Astrocyte of the hippocampus (primary cell): ENCODE measurements around the gene PTPRN2.

Experiments
- DNase-seq: peaks from one replicate; pipeline ENCODE4 v3.0.0; 2011; ENCODE audit warnings: low read depth, low spot score

PTPRN2 gene

DNA sequence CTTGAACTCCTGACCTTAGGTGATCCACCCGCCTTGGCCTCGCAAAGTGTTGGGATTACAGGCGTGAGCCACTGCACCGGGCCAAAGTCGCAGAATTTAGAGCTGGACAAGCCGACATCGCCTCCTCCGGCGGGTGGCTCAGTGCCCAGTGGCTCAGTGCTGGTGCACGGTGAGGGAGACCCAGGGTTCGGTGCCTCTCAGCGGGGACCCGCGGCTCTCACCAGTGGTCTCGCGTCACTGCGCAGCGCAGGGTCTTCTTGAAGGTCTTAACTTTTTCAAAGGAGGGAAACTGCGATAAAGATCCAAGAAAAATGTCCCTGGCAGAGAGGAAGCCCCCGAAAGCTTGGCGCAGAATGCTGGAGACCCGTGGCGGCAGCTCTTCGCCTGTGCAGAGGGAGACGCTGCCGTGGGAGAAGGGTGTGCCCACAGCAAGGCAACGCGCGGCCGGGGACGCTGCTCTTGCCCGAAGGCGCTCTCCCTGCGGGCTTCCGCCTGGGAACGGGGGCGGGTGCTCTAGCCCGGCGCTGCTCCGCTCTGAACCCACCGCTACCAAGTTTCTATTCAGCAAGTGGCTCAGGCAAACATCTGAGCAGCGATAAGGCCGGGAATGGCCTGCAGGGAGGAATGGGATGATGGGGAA is 926.5 kb downstream of the PTPRN2 start:
- DNase-seq = no peak

DNA sequence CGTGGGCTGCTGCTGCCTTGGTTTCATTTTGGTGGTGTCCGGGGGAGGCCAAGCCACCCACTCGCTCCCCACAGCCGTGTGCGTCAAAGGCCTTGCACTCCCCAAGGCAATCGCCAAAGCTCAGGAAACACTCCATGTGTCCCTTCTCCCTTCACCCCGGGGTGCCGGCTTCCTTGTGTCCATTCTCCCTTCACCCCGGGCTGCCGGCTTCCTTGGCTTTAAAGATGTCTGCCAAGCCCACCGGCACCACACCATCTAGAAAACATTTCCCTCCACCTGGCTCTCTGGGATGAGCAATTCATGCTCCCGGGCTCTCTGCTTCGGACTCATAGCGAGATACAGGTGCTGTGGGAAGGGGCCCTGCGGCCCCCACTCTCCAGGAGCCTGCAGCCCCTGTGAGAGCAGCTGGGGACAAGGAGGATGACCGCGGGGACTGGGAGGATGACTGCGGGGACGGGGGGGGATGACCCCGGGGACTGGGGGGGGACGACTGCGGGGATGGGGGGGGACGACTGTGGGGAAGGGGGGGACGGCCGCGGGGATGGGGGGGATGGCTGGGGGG is 928.7 kb downstream of the PTPRN2 start:
- DNase-seq = no peak

DNA sequence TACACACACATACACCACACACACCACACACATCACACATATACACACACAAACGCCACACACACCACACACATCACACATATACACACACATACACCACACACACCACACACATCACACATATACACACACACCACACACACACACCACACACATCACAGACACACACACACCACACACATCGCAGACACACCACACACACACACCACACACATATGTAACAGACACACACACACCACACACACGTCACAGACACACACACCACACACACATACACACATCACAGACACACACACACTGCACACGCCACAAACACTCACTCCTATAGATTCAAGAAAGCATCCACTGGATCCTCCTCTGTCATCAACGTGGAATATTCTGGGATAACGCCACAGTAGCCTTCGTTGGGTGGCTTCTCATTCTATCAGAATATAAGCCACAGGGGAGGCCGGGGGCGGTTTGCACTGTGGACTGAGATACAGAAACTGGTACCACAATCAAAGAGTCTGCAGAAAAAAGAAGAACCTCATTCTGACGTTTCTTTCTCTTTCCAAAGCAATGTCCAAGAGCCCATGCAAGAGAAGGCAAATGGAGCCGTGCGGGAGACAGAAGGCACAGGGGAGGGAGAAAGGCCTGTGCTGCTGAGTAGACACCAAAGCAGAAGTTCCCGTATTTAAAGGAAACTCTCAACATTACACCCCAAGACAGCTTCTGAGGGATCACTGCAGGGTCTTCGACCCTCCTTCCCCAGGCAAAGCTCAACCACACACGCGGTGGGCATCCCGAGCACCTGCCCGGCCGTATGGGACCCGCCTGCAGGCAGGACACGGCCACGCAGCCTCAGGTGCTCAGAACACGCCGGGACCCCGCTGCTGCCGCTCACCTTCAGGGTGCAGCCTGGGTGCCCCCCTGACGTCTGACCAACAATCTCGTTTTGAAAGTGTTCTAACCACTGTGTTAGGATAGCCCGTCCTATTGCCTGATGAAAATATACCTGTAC is 929.6 kb downstream of the PTPRN2 start:
- no peak for DNase-seq

DNA sequence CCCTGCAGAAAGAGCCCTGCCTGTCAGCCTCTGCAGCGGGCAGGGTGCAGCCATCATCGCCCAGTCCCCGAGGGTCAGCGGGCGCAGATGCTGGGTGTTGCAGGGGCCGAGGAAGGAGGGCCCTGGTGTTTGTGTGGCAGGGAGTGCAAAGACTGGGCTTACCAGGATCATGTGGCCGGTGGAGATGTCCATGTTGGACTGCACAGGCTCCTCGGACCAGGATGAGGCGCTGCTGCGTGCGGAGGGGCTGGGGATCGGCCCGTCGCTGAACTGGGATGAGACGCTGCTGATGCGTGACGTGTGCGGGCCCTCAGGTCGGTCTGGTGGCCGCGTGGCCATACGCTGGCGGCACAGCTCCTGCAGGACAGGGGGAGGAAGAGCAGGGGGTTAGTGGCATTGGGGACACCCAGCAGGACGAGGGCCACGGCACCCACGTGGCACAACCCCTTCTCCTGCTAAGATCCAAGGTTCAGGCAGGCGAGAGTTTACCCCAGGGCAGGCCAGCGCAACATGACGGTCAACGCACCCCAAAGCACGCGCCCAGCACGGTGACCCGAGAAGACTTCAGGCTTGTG is 931.3 kb downstream of the PTPRN2 start:
- no peak for DNase-seq

DNA sequence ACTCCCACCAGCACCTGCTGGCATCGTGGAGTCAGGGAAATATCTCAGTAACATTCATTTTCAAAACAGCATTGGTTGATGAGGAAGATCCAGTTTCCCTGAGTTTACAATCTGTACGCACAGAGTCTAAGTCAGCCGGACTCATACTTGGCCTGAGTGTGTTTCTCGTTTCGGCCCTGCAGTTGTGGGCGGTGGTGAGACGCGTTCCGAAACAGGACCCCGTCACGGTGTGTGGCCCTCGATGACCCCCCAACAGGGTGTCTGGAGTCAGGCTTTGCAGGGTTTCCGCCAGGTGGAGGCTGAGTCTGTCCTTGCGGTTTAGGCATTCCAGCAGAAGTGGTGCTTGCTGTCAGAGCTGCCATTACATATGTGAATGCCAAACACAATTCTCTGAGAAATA is 933.3 kb downstream of the PTPRN2 start:
- no peak for DNase-seq

DNA sequence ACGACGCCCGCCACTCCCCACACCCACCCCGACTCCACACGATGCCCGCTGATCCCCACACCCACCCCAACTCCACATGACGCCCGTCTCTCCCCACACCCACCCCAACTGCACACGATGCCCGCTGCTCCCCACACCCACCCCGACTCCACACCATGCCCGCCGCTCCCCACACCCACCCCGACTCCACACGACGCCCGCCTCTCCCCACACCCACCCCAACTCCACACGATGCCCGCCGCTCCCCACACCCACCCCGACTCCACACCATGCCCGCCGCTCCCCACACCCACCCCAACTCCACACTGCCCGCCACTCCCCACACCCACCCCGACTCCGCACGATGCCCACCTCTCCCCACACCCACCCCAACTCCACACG is 933.8 kb downstream of the PTPRN2 start:
- no peak for DNase-seq

DNA sequence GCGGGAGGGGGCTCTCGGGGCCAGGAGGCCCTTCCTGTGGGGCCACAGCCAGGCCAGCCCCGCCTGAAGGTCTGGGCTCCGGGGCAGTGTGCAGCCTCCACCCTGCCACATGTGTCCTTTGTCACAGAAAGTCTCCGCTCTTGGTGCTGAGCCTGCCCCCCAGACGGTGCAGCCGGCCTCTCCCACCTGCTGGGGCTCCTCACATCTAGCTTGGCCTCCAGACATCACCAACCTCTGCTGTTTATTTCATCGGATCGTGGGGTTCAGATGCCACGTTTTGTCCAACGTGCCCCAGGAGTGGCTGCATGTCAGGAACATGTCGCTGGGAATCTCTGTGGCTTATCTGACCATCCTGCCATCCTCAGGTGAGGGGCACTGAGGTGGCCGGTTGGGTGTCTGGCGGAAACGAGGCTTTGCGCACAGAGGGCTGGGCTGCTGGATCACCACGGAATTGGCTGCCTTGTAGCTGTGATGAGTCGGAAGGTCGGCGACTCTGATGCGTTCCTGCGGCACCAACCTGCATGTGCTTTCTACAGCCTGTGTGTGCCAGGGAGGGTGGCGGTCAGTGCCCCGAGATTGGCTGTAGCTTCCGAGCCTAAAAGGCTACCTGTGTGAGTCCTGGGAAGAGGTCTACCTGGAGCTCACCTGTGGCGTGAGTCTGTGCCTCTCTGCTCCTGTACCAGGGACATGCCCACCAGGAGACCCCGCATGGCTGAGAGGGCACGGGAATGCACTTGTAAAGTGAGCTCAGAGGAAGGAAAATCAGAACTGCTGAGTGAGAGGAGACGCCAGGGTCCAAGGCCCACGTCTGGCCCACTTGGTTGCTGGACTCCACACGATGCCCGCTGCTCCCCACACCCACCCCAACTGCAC is 934.4 kb downstream of the PTPRN2 start:
- DNase-seq = no peak

DNA sequence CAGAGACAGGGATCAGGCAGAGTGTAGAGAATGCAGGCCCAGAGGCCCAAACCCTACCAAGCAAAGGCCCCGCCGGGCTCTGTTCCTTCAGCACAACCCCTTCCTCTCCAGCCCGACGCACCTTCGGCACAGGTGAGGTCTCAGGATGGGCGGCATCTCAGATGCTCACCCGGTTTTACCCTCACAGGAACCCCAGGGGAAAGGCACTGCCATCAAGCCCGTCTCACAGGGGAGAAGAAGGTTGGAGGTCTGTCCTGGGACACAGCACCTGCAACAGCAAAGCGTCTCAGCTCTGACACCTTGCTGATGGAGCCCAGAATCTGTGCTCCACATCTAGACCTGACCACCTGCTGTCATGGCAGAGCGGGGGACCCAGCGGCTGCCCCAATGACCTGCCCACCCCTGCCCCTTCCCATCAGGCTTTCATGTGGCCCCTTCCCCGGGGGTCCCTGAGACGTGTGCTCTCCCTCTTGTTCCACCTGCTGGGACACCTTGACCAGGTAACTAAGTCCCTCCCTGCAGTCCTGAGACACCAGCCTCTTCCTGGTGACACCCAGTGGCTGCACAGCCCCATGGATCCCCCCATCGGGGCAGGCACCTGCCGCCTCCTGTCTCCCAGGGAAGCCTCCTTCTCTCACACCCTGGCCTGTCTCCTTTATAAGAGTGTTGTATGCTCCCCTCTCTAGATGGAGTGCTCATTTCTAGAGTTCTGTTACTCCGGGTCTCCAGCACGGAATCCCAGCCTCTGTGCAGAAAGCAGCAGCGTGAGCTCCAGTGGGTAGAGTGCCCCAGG is 935.3 kb downstream of the PTPRN2 start:
- no peak for DNase-seq

DNA sequence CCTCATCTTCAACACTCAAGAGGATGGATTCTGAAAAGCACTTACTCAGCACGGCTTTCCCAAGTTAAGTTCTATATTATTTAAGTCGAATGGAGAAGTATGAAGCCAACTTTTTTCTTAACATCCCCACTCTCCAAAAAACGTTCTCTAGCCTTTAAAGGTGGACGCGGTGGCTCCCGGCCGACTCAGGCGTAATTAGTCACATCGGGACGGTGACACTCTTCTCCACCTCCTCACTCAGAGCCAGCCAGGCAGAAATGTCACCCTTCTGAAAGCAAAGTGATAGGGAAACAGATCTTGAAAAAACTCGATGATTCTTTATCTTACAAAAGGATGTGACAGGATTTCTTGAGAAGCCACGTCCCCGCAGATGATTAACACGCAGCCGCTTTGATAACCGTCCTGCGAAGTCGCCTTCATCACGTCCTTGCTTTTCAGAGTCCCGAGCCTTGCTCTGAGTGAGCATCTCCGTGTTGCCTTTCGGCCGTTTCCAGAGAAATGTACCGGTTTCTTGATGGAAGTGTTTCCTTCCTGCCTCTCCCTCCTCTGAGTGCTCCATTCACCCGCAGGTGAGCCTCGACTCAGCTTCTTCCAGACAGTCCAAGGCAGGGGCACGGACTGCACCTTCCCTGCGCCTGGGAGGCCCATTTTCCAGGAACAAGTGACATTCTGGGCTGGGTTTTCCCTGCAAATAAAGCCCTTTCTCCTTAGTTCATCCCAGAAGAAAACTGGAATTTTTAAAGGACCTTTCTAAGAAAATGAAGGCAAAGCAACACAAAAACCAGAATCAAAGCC is 936.1 kb downstream of the PTPRN2 start:
- DNase-seq = no peak

DNA sequence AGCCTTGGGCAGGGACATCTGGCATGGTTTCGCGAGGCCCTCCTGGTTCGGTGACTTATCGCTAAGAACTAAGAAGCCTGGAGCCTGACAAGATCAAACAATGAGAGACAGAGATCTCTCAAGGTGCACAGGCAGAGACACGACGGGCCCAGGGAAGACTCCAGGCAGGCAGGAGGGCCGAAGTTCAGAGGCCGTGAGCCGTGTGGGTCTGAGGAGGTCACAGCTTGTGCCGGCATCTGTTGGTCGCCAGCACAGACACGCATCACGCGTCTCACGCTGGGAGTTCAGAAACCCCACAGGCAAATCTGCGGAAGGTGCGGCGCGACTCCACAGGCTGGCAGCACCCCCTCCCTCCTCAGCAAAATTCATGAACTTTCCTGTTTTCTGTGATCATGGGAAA is 936.8 kb downstream of the PTPRN2 start:
- no peak for DNase-seq

DNA sequence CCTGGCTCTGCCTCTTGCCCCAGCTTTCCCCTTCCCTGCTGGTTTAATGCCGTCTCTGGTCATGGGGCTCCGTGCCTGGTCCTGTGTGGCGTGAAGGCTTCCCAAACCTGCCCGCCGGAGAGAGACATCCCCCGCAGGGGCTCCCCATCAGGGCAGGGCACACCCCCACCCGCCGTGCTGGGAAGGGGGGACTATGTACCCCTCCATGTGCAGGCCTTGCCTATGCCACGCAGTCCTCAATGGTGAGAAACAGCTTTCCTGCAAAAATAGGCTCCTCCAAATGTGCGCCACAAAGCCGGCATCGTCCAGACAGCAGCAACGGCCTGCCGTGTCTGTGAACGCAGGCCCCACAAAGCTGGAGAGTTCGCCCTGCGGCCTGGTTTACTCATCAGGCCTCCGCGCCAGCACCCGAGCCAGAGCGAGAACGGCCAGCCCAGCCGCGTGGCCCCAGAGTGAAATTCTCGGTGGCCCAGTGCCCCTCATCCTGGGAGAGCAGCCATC is 937.4 kb downstream of the PTPRN2 start:
- no peak for DNase-seq

DNA sequence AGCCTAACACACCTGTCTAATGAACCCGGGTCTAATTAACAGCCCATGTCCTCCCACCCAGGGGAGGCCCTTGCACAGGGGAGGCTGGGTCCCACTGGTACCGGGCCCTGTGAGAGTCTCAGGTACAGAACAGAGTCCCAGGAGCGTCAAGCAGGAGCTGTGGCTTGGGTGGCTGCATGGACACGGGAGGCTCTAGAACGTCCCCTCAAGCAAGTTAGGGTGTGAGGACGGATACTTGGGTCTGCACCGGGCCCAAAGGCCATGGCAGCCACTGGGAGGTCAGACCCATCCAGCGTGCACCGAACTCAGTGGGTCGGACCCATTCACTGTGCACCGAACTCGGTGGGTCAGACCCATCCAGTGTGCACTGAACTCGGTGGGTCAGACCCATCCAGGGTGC is 941.1 kb downstream of the PTPRN2 start:
- DNase-seq = no peak

DNA sequence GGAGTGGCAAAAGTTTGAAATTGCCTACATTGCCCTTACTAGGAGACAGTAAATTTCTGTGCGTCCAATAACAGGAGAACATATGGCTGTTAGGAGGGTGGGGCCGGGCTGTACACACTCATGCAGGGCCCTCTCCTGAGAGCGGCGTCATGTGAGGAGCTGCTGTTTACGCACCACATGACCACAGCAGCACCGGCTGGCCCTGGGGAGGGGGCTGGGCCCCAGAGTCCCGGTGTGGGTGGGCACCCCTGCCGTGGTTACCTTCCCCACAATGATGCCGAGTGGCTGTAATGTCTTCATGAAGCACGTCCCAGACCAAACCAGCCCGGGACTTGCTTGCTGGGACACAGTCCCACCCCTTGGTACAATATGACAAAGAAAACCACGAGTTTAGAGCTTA is 942.1 kb downstream of the PTPRN2 start:
- no peak for DNase-seq

DNA sequence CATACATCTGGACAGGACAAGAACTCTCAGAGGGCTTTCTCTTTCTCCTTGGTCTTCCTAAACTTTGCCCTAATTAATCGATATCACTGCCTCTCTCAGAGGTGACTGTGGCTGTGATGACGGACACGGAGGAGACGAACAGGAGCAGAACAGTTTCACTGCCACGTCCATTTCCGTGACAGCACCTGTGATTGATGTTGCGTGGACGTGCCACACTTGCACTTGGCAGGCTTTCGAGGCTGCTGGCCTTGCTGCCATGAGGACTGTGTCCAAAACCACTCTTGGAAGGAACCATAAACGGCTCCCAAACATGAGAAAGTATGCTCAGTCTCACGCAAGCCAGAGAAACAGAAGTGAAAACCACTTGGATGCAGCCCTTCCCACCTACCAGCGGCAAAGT is 942.7 kb downstream of the PTPRN2 start:
- no peak for DNase-seq

DNA sequence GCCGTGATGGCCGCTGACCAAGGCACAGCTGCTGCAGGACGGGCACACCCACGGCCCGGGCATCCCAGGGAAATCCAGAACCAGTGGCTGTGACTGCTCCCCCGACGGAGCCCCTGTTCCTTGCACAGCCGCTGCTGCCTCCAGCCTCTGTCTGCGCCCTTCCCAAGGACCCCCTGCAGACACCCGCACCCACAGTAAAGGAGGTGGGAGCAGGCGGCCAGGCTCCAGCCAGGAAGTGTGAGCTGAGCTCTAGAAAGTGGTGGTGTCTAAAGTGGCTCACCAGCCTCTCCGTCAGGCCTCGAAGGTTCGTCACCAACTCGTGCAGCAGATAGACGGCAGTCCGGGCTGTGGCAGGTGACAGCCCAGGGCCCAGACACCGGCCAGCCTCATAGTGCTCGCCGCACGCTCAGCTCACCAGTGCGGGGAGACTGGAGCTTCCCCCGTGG is 944.1 kb downstream of the PTPRN2 start:
- no peak for DNase-seq

DNA sequence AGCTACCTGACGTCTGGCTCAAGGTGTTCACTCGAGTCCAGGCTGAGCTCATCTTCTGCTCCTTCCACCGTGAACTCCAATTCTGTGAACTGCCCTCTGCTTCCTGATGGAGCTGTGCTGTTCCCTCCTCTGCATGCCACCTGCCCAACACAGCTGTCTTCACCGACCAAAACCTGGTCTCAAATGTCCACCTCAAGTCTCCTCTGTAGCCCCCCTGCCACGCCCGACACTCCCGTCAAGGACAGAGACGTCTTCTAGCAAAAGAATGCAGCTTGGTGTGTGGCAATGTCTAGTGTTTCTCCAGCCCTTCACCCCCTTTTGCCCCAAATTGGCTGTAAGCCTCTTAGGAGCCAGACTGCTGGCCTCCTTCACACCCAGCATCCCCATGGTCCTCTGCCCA is 945.8 kb downstream of the PTPRN2 start:
- DNase-seq = no peak

DNA sequence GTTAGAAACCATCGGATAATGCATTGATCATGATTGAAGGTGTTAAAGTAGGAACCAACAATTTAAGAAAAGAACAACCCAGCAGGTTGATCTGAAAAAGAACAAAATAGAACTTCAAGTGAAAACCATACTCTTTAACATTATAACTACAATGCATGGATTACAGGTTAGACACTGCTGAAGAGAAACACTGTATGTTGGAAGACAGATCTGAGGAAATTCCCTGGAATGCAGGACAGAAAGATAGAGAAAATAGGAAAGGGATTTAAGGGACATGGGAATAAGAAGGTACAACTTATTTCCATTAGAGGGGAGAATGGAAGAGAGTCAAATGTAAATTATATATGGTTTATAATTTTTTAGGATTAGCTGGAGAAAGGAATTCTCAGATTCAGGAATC is 947.5 kb downstream of the PTPRN2 start:
- DNase-seq = no peak

DNA sequence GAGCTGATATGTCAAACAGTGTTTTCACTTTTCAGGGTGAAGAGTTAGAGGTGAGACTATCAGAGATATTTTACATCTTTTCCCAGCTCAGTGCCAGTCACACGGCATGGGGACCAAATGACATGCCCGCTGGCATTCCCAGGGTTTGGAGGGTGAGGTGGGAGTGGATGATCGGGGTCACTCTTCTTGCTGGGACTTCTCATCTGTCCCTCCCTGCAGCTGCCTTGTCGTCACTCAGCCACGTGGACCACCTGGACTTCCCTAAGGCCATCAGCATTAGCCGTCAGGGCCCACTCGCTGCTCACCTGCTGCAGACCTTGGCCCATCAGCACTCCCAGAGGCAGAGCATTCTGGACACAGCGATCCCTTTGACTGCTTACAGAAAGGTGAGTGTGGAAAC is 949.1 kb downstream of the PTPRN2 start:
- no peak for DNase-seq

DNA sequence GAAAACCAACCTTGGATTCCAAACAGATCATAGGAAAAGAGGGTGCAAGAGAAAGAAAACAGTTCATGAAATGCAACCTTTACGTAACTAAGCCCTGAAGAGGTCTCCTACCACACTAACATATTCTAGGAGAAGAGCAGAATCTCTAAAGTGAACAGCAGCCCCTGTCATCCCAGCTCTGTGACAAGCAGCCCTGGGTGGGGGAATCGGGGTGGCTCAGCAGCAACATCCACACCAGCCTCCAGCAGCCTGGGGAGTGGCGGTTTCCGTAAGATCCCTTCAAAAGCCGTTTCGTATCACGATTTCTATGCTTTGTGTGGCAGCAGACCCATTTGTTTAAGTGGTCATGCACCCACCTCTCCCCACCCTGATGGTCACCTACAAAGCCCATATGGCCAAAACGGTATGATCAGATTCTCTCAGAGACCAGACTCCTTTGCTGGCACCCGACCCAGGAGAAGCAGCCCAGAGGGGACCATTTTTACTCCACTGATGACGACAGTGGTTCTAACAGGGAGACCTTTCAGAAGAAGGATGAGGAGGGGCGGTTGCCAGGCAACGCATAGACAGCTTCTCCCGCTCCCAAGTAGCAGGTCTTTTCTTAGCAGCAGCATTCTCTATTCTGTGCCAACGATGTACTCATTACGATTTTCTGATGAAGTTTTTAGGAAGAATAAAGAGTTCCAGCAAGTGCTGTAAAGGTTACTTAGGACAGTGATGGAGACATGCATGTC is 950.2 kb downstream of the PTPRN2 start:
- no peak for DNase-seq
